Left lung (tissue), 10 donors: ENCODE measurements around the gene MED6. TPM values are rescaled to one million over a fixed set of nuclear protein-coding genes. Genes with fewer than 3 reads are reported as not detected.

ENCODE experiments used
- ATAC-seq: fragments of 200-7000 bp; cut with Tn5 transposase; one replicate; pipeline ENCODE4 v1.9.1; 2020; ENCODE audit warnings: moderate library complexity
- DNase-seq, 4 donors: peaks; one replicate each; pipeline ENCODE4 v3.0.0-alpha.2; 2013 to 2020
- H3K27ac ChIP-seq, 2 donors: fragments of 200-600 bp; sonication (generic) in 1 of 2; one replicate each; pipeline versions ENCODE4 v1.5.0 to v1.8.0; 2020 to 2021
- H3K27me3 ChIP-seq, 2 donors: fragments of 200-600 bp; sonication (generic) in 1 of 2; one replicate each; pipeline versions ENCODE4 v1.5.0 to v1.8.0; 2020 to 2021
- H3K36me3 ChIP-seq, 2 donors: fragments of 200-600 bp; sonication (generic) in 1 of 2; one replicate each; pipeline versions ENCODE4 v1.5.0 to v1.8.0; 2020 to 2021
- H3K4me1 ChIP-seq, 2 donors: fragments of 200-600 bp; one replicate each; pipeline ENCODE4 v1.8.0; 2021
- H3K4me3 ChIP-seq, 2 donors: fragments of 200-600 bp; sonication (generic) in 1 of 2; one replicate each; pipeline versions ENCODE4 v1.5.0 to v1.8.0; 2020 to 2021; ENCODE audit warnings: mild to moderate bottlenecking in 1 of 2
- H3K9me3 ChIP-seq, 2 donors: fragments of 200-600 bp; sonication (generic) in 1 of 2; one replicate each; pipeline versions ENCODE4 v1.5.0 to v1.8.0; 2020 to 2021
- CTCF ChIP-seq, 2 donors: fragments of 200-600 bp; sonication (generic) in 1 of 2; IDR thresholded peaks; one replicate each; pipeline versions ENCODE4 v1.5.0 to v1.8.0; 2021; ENCODE audit warnings: antibody characterized with exemption in 2 of 2
- intact Hi-C, 2 donors: fragments of 100-400 bp; cut with DNase I; formaldehyde crosslinking; loops; one replicate each; pipeline versions ENCODE4 v1.11.2 to v1.14.2; 2022
- polyA plus RNA-seq, 6 donors: library from polyadenylated mRNA; unstranded; fragments of 120-200 nt; gene quantifications; one replicate each; pipeline ENCODE4 v1.2.1, GENCODE V29; 2013; ENCODE audit not compliant: insufficient read length in 6 of 6
- total RNA-seq, 2 donors: library from RNA; stranded (reverse); fragmentation: NEBNext Ultra II Directional; extraction: Animal tissue kit (Norgen Biotek cat#: 25700); gene quantifications; one replicate each; pipeline ENCODE4 v1.2.1, GENCODE V29; 2021
- donor health status: DM: no; HTN: yes; CAD: no.
- donor health status: DM: no; HTN: no; CAD: no.

Gene MED6
- total and polyA plus RNA-seq, 8 donors = 23.2 to 50.9 (median 41.6) TPM

- no peak overlapping the region for H3K4me3 ChIP-seq
- H3K27ac ChIP-seq = no peak overlapping the region
- peaks cover 2 to 9% of the 10 kb centered on the region in 2 donors for H3K4me1 ChIP-seq
- ATAC-seq (no peak), DNase-seq (peak in 1 of 4 donors; percentile 34)
- peaks cover 3 to 72% of the 10 kb centered on the region in 2 donors for H3K36me3 ChIP-seq
- no peak for TF ChIP-seq CTCF (IDR thresholded peaks at IDR 0.05)
- no peaks in the 10 kb centered on the region for H3K9me3 ChIP-seq
- H3K27me3 ChIP-seq = no peaks in the 10 kb centered on the region
- intact Hi-C loops = no loop called here
These were observed 6.0 kb downstream of the MED6 start for GRCh38 chr14:70594461-70594860.

GRCh38 chr14:70585231-70585630 lies 15.2 kb downstream of the MED6 start:
- DNase-seq = no peak
- H3K36me3 ChIP-seq = peaks cover 0 to 95% of the 10 kb centered on the region in 2 donors
- no peaks in the 10 kb centered on the region for H3K9me3 ChIP-seq
- H3K4me1 ChIP-seq = no peaks in the 10 kb centered on the region
- no peak for TF ChIP-seq CTCF (IDR thresholded peaks at IDR 0.05)
- intact Hi-C loops = no loop called here
- H3K27me3 ChIP-seq = no peaks in the 10 kb centered on the region
- no peak overlapping the region for H3K4me3 ChIP-seq
- ATAC-seq = no peak
- no peak overlapping the region for H3K27ac ChIP-seq

GRCh38 chr14:70576891-70577290 lies 23.6 kb downstream of the MED6 start:
- Histone ChIP-seq H3K36me3 (peaks cover 0 to 31% of the 10 kb centered on the region in 2 donors), H3K27me3 (no peaks in the 10 kb centered on the region), H3K4me3 (no peak overlapping the region), H3K27ac (peak overlapping the region in 1 of 2 donors; percentile 7), H3K9me3 (no peaks in the 10 kb centered on the region), H3K4me1 (no peaks in the 10 kb centered on the region)
- TF ChIP-seq CTCF (IDR thresholded peaks at IDR 0.05) = no peak
- ATAC-seq (peak; percentile 75), DNase-seq (no peak)
- intact Hi-C loops = no loop called here

- no peaks in the 10 kb centered on the region for H3K4me1 ChIP-seq
- H3K9me3 ChIP-seq = no peaks in the 10 kb centered on the region
- intact Hi-C loops = no loop called here
- H3K27me3 ChIP-seq = no peaks in the 10 kb centered on the region
- peaks cover 0 to 5% of the 10 kb centered on the region in 2 donors for H3K36me3 ChIP-seq
- no peak overlapping the region for H3K4me3 ChIP-seq
- H3K27ac ChIP-seq = no peak overlapping the region
- DNase-seq (no peak), ATAC-seq (no peak)
- TF ChIP-seq CTCF (IDR thresholded peaks at IDR 0.05) = no peak
These were observed 27.4 kb downstream of the MED6 start for GRCh38 chr14:70573050-70573449.

- Histone ChIP-seq H3K36me3 (peaks cover 0 to 17% of the 10 kb centered on the region in 2 donors), H3K4me1 (no peaks in the 10 kb centered on the region), H3K9me3 (peaks cover 0 to under 1% of the 10 kb centered on the region in 2 donors), H3K4me3 (no peak overlapping the region), H3K27ac (no peak overlapping the region), H3K27me3 (no peaks in the 10 kb centered on the region)
- intact Hi-C loops = no loop called here
- no peak for TF ChIP-seq CTCF (IDR thresholded peaks at IDR 0.05)
- DNase-seq (no peak), ATAC-seq (no peak)
These were observed 29.3 kb downstream of the MED6 start for GRCh38 chr14:70571139-70571538.
